DMS 273 (cell line): ENCODE data around the gene GRIK2.
"Not testable (repeated sequence)": the region's sequence is repeated elsewhere in the genome, so short reads cannot be mapped to it uniquely, and the experiment has no call there.

ENCODE experiments used
- DNase-seq: peaks from one replicate; lab custom pipeline; 2025; ENCODE audit not compliant: unreplicated experiment; lab: John Stamatoyannopoulos, UW

GRIK2 gene

DNA sequence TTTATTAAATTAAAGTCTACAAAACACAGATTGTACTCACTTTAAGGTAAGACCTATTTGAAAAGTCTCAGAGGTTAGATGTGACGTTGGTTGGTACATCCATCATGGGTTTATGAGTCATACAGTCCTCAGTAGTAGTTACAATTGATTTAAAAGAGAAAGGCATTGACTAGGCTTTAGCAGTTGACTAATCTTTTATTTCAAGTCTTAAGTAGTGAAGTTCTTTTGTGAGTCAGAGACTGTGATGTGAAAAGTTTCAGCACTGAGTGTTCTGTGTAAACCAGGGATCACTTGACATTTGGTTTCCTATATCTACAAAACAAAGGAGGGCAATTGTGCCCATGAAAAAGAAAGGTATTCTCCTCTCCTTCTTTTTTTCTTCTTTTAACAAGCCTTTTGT is 221.3 kb downstream of the GRIK2 start:
- DNase-seq, result peak; percentile 2

DNA sequence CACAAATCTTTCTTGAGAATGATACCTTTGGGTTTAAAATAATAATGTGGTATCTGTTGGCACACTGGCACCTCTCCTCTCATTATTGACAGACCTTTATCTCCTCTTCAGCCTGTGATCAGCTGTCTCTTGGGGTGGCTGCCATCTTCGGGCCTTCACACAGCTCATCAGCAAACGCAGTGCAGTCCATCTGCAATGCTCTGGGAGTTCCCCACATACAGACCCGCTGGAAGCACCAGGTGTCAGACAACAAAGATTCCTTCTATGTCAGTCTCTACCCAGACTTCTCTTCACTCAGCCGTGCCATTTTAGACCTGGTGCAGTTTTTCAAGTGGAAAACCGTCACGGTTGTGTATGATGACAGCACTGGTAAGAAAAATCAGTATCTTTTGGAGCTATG is 232.8 kb downstream of the GRIK2 start:
- DNase-seq, result peak; percentile 6

- no peak for DNase-seq
Observed at GRCh38 chr6:101630941-101631340, 237.4 kb downstream of the GRIK2 start.

DNA sequence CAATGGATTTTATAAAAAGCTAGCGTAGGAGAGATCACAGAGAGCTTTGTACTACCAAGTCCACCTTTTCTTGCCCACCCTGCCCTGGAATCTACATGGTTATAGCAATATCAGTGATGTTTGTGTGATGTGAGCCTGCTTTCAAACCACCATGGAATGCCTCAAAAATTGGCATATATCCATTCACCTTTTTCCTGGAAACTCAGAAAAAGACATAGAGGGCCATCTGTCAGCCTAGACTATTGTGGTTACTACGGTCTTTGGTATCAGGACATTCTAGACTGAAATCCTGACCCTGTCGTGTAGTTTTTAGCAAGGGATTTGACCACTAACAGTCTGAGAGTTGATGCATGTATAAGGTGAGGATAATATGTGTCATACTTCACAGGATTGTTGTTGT is 239.6 kb downstream of the GRIK2 start:
- DNase-seq, result no peak

DNA sequence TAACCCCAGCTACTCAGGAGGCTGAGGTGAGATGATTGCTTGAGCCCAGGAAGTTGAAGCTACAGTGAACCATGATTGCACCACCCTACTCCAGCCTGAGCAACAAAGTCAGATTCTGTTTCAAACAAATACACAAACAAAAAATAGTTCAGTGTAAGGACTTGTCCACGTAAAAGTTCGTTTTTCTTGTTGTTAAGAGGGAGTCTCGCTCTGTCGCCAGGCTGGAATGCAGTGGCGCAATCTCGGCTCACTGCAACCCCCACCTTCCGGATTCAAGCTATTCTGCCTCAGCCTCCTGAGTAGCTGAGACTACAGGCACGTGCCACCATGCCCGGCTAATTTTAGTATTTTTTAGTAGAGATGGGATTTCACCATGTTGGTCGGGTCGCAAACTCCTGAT is 245.4 kb downstream of the GRIK2 start:
- not testable (repeated sequence) for DNase-seq

DNA sequence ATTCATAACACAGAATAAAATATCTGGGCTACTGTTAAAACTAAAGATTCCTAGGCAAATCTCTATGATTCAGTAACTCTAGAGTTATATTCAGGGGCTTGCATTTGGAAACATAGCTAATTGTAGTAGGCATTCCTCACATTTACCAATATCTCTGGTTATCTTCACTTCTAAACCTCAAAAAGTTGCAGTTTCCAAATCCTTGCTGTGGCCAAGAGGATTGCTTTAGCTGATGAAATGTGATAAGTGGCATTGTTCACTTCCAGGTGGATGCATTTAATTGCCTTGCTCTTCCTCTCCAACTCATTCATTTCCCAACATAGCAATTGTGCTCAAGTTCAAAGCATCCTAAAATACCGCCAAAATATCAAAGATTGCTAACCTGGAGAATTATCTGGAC is 246.6 kb downstream of the GRIK2 start:
- no peak for DNase-seq

- DNase-seq, result no peak
Observed at GRCh38 chr6:101645770-101646169, 252.3 kb downstream of the GRIK2 start.

- DNase-seq, result no peak
Observed at GRCh38 chr6:101650402-101651100, 257.0 kb downstream of the GRIK2 start.

DNA sequence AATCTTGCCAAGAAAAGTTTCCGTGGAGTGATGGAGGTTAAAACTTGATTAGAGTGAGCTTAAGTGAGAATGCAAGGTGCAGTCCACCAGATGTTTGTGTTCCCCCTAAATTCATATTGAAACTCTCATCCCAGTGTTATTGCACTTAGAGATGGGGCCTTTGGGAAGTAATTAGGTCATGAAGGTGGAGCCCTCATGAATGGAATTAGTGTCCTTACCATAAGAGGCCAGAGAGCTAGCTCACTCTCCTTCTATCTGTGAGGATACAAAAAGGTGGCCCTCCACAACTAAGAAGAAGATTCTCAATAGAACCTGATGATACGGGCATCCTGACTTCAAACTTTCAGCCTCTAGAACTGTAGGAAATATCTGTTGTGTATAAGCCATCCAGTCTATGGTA is 258.6 kb downstream of the GRIK2 start:
- DNase-seq, result no peak

DNA sequence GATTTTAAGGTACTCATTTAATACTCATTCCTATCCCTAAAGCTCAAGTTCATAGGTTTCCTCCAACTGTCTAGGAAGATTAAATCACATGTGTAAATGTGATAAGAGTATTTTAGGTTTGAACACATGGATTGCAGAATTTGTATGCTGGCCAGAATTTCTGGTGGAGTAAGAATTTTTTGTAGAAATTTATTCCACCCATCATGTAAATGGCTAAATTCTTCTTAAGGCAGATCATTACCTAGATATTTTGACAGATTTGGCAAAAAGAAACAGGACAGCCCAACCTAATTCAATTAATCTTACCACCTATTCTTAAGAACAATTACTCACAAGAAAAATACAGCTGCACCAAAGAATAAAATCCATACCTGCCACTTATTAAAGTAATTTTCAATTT is 261.6 kb downstream of the GRIK2 start:
- no peak for DNase-seq

DNA sequence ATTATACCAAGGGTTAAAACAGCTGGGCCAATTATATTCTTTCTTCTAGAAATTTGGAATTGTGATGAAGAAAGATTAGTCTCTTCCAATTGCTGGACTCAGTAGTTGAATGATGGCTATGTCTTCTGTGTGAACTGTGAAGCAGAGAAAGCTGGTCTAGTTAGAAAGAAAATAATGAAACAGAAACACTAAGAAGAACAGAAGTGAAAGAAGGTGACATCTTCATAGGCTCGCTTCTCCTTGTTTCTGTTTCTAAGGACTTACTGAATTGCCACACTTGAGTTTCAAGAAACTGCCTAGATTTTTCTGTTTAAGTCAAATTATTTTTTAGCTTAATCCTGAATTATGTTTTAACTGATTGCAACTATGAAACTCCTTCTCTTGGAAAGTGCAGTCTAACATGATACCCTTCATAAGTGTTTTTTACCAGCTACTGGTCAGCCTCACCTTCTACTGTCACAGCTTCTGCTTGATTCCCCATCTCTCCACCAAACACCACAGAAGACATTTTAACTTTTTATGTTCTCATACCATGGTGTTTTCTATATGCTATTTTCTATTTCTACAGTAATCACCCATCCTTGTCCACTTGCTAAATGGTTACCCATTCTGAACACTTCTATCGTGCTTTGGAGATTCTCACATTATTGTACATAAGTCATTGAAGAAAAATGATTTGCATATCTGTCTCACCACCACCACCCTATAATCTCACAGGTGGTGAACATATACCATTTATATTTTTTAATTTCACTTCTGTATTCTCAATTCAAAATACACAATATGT is 268.8 kb downstream of the GRIK2 start:
- no peak for DNase-seq

GRCh38 chr6:101663100-101663499 is 269.6 kb downstream of the GRIK2 start:
- no peak for DNase-seq

DNA sequence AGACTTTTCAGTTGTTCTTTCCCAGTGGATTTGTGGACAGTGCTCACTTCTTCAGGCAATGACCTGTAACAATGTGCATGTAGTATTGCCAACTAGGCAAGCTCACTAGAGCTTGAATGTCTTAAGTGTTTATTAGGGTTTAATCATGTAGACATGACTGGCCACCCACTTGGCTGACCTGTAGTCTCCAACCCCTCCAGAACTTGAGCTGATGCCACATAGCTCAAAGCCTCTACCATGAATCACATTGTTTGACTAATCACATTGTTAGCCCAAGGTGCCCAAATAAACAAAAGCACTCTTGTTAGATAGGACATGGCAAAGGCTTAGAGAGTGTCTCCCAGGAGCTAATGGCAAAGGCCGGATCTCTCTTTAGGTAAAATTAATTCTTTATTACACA is 272.7 kb downstream of the GRIK2 start:
- no peak for DNase-seq

DNA sequence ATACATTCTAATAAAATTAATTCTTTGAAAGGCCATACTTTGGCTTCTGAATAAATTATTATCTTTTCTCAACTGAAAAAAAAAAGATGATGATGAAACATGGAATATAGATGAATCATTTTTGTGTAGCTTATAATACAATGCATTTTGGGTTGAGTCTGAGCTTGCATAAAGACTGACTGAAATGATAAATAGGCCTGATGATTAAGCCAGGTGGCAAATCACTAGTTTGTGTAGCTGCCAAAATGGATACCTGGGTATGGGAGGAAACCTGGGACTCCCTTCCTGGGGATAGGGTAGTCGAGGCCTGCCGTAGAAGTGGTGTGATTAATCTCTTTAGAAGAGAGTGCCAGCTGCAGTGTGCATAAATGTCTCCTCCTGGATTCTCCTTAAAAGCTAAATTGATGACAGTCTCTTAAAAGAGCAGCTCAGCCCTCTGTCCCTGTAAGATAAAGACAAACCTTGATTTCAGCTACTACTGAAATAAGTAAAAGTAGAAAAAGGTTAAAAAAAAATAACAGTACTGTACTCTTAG is 275.1 kb downstream of the GRIK2 start:
- DNase-seq, result no peak

- no peak for DNase-seq
Observed at GRCh38 chr6:101676187-101676586, 282.7 kb downstream of the GRIK2 start.

- DNase-seq, result no peak
Observed at GRCh38 chr6:101682937-101683336, 289.4 kb downstream of the GRIK2 start.

- no peak for DNase-seq
Observed at GRCh38 chr6:101683884-101684283, 290.4 kb downstream of the GRIK2 start.

GRCh38 chr6:101686653-101687052 is 293.1 kb downstream of the GRIK2 start:
- DNase-seq, result no peak

GRCh38 chr6:101689156-101689555 is 295.6 kb downstream of the GRIK2 start:
- no peak for DNase-seq

DNA sequence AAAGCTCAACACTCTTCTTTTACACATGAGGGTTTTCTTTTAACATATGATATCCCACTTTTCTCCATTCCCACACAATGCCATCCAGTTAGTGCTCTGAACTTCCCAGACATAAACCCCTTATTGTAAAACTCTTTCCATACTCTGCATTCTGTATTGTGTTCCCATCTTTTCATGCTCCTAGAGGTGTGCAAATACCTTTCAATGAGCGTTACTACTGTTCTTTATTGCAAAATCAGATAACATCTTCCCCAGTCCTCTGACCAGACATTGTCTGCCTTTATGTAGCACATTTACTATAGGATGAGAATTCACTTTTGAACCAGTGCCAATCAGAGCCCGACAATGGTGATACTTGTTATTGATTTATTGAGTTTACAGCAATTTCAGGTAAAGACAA is 296.2 kb downstream of the GRIK2 start:
- no peak for DNase-seq

DNA sequence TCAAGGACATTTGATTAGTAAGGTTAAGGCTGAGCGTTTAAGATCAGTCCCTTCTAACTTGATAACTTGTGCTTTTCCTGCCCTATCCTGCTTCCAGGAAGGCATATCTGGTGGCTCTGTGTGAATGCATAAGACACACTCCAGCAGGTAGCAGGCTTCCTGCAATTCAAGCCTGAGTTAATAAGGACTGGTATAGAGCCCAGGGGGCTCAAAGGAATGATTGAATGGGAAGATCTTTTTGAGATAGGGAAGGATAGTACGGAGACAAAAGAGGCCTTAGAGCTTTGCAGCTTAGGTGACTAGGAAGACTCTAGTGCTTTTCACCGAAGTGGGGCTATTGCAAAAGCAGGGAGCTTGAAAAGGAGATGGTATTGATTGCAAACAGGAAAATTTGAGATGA is 307.1 kb downstream of the GRIK2 start:
- DNase-seq, result no peak

DNA sequence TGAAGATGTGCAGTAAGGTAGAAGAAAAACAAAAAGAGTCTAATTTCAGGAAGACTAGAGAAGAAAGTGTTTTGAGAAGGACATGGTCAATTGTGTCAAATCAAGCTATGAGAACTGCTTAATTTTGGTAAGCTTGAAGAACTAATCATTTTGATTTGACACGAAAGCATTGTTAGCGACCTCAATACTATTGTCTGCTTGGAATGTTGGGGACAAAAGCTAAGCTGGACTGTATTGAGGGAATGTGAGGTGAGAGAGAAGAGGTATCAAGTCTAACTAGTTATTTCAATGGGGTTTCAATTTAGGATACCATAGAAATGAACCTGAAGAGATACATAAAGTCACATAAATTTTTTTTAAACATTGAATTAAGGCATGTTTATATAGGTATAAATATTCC is 309.8 kb downstream of the GRIK2 start:
- no peak for DNase-seq
